Measurements from ENCODE around the gene PRDM16.

The PRDM16 gene

DNA sequence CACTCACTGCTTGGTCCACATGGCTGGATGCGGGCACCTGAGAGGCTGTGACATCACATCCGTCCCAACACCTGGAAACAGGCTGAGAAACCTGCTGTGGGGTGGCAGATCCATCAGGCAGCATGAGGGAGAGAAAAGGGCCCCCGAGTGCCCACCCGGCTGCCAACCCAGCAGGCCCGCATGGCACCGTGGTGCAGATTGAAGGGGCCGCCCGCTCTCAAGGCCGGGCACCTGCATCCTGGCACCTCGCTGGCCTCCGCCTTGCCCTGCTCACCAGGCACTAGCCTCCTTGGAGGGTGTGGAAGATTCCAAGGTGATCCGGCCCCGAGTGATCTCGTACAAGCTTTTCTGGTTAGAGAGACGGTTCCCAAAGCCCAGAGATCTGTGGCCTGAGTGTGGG, 110.5 kb downstream of the PRDM16 start:
- H3K4ac ChIP-seq (ENCODE audit: low read depth in 1 of 2, low read length in 2 of 2) = no peak overlapping the region
- H3K9ac ChIP-seq (ENCODE audit: low read length) = no peak overlapping the region
- no peak overlapping the region for H3K18ac ChIP-seq (ENCODE audit: low read depth in 1 of 2, low read length in 2 of 2)
- no peaks in the 10 kb centered on the region for H3K79me1 ChIP-seq (replicated peaks; ENCODE audit: low read length, poor library complexity, severe bottlenecking)
- H2AFZ ChIP-seq (ENCODE audit: low read depth, low read length) = no peak overlapping the region
- DNase-seq = no peak
- H3K4me1 ChIP-seq (ENCODE audit: control insufficient read depth, insufficient read depth, low read depth, low read length) = no peaks in the 10 kb centered on the region
- H2BK5ac ChIP-seq (ENCODE audit: low read depth, low read length, poor library complexity, severe bottlenecking) = no peak overlapping the region
- no peak overlapping the region for H3K4me2 ChIP-seq (ENCODE audit: low read length, poor library complexity, severe bottlenecking)
- no peak overlapping the region for H3K23ac ChIP-seq (ENCODE audit: low read length in 2 of 2)
- H2BK12ac ChIP-seq (ENCODE audit: low read length in 2 of 2) = no peak overlapping the region
- H2BK15ac ChIP-seq (ENCODE audit: low read depth, poor library complexity, severe bottlenecking) = no peak overlapping the region
- no peak overlapping the region for H3K27ac ChIP-seq (ENCODE audit: low read length, poor library complexity, severe bottlenecking)
- H2BK120ac ChIP-seq (ENCODE audit: low read depth, low read length) = no peak overlapping the region
- no peak overlapping the region for H3K14ac ChIP-seq (ENCODE audit: low read length in 2 of 2)
- H3K9me3 ChIP-seq (ENCODE audit: control insufficient read depth, low read length) = peaks cover 4% of the 10 kb centered on the region
- no peak overlapping the region for H4K91ac ChIP-seq (ENCODE audit: low read length)
- no peak overlapping the region for H4K8ac ChIP-seq (ENCODE audit: low read length)
- WGBS = 93% methylated on average over 15 of the region's 15 CpGs
- H2AK5ac ChIP-seq (ENCODE audit: low read length, severe bottlenecking) = no peak overlapping the region
- peaks cover 0 to 39% of the 10 kb centered on the region in 2 experiments for H3K27me3 ChIP-seq (ENCODE audit: control insufficient read depth in 1 of 2, insufficient read depth in 1 of 2, low read length in 2 of 2)
- no peak overlapping the region for H3K4me3 ChIP-seq (ENCODE audit: insufficient read depth in 1 of 2, low read depth in 1 of 2, low read length in 2 of 2)
- H3K36me3 ChIP-seq (ENCODE audit: control insufficient read depth in 1 of 2, insufficient read depth in 2 of 2, low read depth in 1 of 2, low read length in 2 of 2) = no peaks in the 10 kb centered on the region

DNA sequence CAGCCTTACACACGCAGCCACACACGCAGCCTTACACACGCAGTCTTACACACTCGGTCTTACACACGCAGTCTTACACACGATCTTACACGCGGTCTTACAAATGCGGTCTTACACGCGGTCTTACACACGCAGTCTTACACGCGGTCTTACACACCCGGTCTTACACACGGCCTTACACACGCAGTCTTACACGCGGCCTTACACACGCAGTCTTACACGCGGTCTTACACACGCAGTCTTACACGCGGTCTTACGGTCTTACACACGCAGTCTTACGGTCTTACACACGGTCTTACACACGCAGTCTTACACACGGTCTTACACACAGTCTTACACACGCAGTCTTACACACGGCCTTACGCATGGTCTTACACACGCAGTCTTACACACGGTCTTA, 111.9 kb downstream of the PRDM16 start:
- Histone ChIP-seq H3K14ac (ENCODE audit: low read length in 2 of 2) (no peak overlapping the region), H3K4me1 (ENCODE audit: control insufficient read depth, insufficient read depth, low read depth, low read length) (no peaks in the 10 kb centered on the region), H3K4ac (ENCODE audit: low read depth in 1 of 2, low read length in 2 of 2) (no peak overlapping the region), H2AK5ac (ENCODE audit: low read length, severe bottlenecking) (no peak overlapping the region), H3K36me3 (ENCODE audit: control insufficient read depth in 1 of 2, insufficient read depth in 2 of 2, low read depth in 1 of 2, low read length in 2 of 2) (no peaks in the 10 kb centered on the region), H3K9ac (ENCODE audit: low read length) (no peak overlapping the region), H3K4me2 (ENCODE audit: low read length, poor library complexity, severe bottlenecking) (no peak overlapping the region), H4K91ac (ENCODE audit: low read length) (no peak overlapping the region), H2BK12ac (ENCODE audit: low read length in 2 of 2) (no peak overlapping the region), H3K23ac (ENCODE audit: low read length in 2 of 2) (no peak overlapping the region), H2BK5ac (ENCODE audit: low read depth, low read length, poor library complexity, severe bottlenecking) (no peak overlapping the region), H3K18ac (ENCODE audit: low read depth in 1 of 2, low read length in 2 of 2) (no peak overlapping the region), H3K27ac (ENCODE audit: low read length, poor library complexity, severe bottlenecking) (no peak overlapping the region), H3K4me3 (ENCODE audit: insufficient read depth in 1 of 2, low read depth in 1 of 2, low read length in 2 of 2) (no peak overlapping the region), H2AFZ (ENCODE audit: low read depth, low read length) (no peak overlapping the region), H4K8ac (ENCODE audit: low read length) (no peak overlapping the region), H3K9me3 (ENCODE audit: control insufficient read depth, low read length) (peaks cover 4% of the 10 kb centered on the region), H3K27me3 (ENCODE audit: control insufficient read depth in 1 of 2, insufficient read depth in 1 of 2, low read length in 2 of 2) (peaks cover 0 to 31% of the 10 kb centered on the region in 2 experiments), H3K79me1 (replicated peaks; ENCODE audit: low read length, poor library complexity, severe bottlenecking) (no peaks in the 10 kb centered on the region), H2BK15ac (ENCODE audit: low read depth, poor library complexity, severe bottlenecking) (no peak overlapping the region), H2BK120ac (ENCODE audit: low read depth, low read length) (no peak overlapping the region)
- DNase-seq = no peak
- WGBS = 94% methylated on average over 36 of the region's 36 CpGs

DNA sequence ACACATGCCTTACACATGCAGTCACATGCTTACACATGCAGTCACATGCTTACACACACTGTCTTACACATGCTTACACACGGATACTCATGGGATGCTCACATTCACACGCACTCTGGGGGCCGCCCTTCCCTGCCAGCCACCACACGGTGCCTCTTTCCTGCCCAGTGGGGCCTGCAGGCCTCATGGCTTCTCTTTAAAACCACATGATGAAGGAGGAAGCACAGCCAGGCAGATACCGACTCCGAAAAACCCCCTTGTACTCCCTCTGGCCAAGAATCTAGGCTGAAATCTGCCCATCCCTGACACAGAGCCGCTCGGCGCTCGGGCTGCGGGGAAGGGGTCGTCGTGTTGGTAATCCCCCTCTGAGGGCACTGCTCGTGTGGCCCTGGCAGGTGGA, 113.0 kb downstream of the PRDM16 start:
- Histone ChIP-seq H3K23ac (ENCODE audit: low read length in 2 of 2) (no peak overlapping the region), H3K4me2 (ENCODE audit: low read length, poor library complexity, severe bottlenecking) (no peak overlapping the region), H2AFZ (ENCODE audit: low read depth, low read length) (no peak overlapping the region), H2BK15ac (ENCODE audit: low read depth, poor library complexity, severe bottlenecking) (no peak overlapping the region), H3K79me1 (replicated peaks; ENCODE audit: low read length, poor library complexity, severe bottlenecking) (no peaks in the 10 kb centered on the region), H3K9ac (ENCODE audit: low read length) (no peak overlapping the region), H3K27ac (ENCODE audit: low read length, poor library complexity, severe bottlenecking) (no peak overlapping the region), H3K9me3 (ENCODE audit: control insufficient read depth, low read length) (no peaks in the 10 kb centered on the region), H3K14ac (ENCODE audit: low read length in 2 of 2) (no peak overlapping the region), H2BK5ac (ENCODE audit: low read depth, low read length, poor library complexity, severe bottlenecking) (no peak overlapping the region), H3K4me1 (ENCODE audit: control insufficient read depth, insufficient read depth, low read depth, low read length) (no peaks in the 10 kb centered on the region), H4K8ac (ENCODE audit: low read length) (no peak overlapping the region), H3K18ac (ENCODE audit: low read depth in 1 of 2, low read length in 2 of 2) (no peak overlapping the region), H3K36me3 (ENCODE audit: control insufficient read depth in 1 of 2, insufficient read depth in 2 of 2, low read depth in 1 of 2, low read length in 2 of 2) (no peaks in the 10 kb centered on the region), H3K4me3 (ENCODE audit: insufficient read depth in 1 of 2, low read depth in 1 of 2, low read length in 2 of 2) (no peak overlapping the region), H3K27me3 (ENCODE audit: control insufficient read depth in 1 of 2, insufficient read depth in 1 of 2, low read length in 2 of 2) (peaks cover 0 to 33% of the 10 kb centered on the region in 2 experiments), H2BK120ac (ENCODE audit: low read depth, low read length) (no peak overlapping the region), H2BK12ac (ENCODE audit: low read length in 2 of 2) (no peak overlapping the region), H4K91ac (ENCODE audit: low read length) (no peak overlapping the region), H3K4ac (ENCODE audit: low read depth in 1 of 2, low read length in 2 of 2) (no peak overlapping the region), H2AK5ac (ENCODE audit: low read length, severe bottlenecking) (no peak overlapping the region)
- DNase-seq = no peak
- WGBS = 92% methylated on average over 14 of the region's 14 CpGs

DNA sequence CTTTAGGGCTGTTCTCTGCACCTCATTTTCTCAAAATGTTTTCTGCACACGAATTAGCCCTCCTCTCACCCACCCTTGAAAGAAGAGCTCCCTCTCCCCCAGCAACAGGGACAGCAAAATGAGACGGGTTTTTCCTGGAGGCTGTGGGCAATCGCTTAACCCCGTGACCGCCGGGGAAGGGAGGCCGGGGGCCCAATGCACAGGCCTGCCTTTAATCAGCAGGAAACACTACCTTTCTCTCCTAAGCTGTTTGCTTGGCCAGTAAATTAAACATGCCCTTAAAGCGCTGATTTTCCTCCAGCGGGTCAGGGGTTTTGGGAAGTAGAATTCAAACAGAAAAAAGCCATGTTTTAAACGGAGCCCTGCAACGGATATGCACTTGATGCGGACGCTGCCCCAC, 114.4 kb downstream of the PRDM16 start:
- 57% methylated on average over 13 of the region's 13 CpGs for WGBS
- no peaks in the 10 kb centered on the region for H3K36me3 ChIP-seq (ENCODE audit: control insufficient read depth in 1 of 2, insufficient read depth in 2 of 2, low read depth in 1 of 2, low read length in 2 of 2)
- H3K23ac ChIP-seq (ENCODE audit: low read length in 2 of 2) = no peak overlapping the region
- H4K91ac ChIP-seq (ENCODE audit: low read length) = no peak overlapping the region
- H3K27ac ChIP-seq (ENCODE audit: low read length, poor library complexity, severe bottlenecking) = no peak overlapping the region
- H3K9me3 ChIP-seq (ENCODE audit: control insufficient read depth, low read length) = no peaks in the 10 kb centered on the region
- H3K14ac ChIP-seq (ENCODE audit: low read length in 2 of 2) = no peak overlapping the region
- H3K27me3 ChIP-seq (ENCODE audit: control insufficient read depth in 1 of 2, insufficient read depth in 1 of 2, low read length in 2 of 2) = peaks cover 0 to 24% of the 10 kb centered on the region in 2 experiments
- no peak overlapping the region for H2BK5ac ChIP-seq (ENCODE audit: low read depth, low read length, poor library complexity, severe bottlenecking)
- H2AFZ ChIP-seq (ENCODE audit: low read depth, low read length) = no peak overlapping the region
- H3K4me3 ChIP-seq (ENCODE audit: insufficient read depth in 1 of 2, low read depth in 1 of 2, low read length in 2 of 2) = no peak overlapping the region
- H3K4me2 ChIP-seq (ENCODE audit: low read length, poor library complexity, severe bottlenecking) = no peak overlapping the region
- H3K4me1 ChIP-seq (ENCODE audit: control insufficient read depth, insufficient read depth, low read depth, low read length) = no peaks in the 10 kb centered on the region
- H4K8ac ChIP-seq (ENCODE audit: low read length) = no peak overlapping the region
- H3K18ac ChIP-seq (ENCODE audit: low read depth in 1 of 2, low read length in 2 of 2) = no peak overlapping the region
- no peak overlapping the region for H2BK120ac ChIP-seq (ENCODE audit: low read depth, low read length)
- H2AK5ac ChIP-seq (ENCODE audit: low read length, severe bottlenecking) = no peak overlapping the region
- no peak overlapping the region for H3K9ac ChIP-seq (ENCODE audit: low read length)
- no peak overlapping the region for H2BK12ac ChIP-seq (ENCODE audit: low read length in 2 of 2)
- no peak overlapping the region for H3K4ac ChIP-seq (ENCODE audit: low read depth in 1 of 2, low read length in 2 of 2)
- DNase-seq = no peak
- no peak overlapping the region for H2BK15ac ChIP-seq (ENCODE audit: low read depth, poor library complexity, severe bottlenecking)
- no peaks in the 10 kb centered on the region for H3K79me1 ChIP-seq (replicated peaks; ENCODE audit: low read length, poor library complexity, severe bottlenecking)
